HEK293 (cell line): ENCODE data around the gene MT2A.

ENCODE experiments used
- CTCF ChIA-PET: fragments of 350-600 bp; formaldehyde crosslinking; extraction: SDS; loops from one replicate; lab custom pipeline; 2021; ENCODE audit warnings: antibody characterized with exemption; lab: Yijun Ruan, JAX
- POLR2A ChIA-PET: fragments of 300-600 bp; formaldehyde crosslinking; extraction: SDS; loops from one replicate; lab custom pipeline; 2020; ENCODE audit warnings: antibody characterized with exemption, inconsistent platforms; lab: Yijun Ruan, JAX
- H3K27ac ChIP-seq: fragments of 200-500 bp; sonication (Bioruptor generic); 2 replicates; pipeline ENCODE4 v1.5.1; 2014; ENCODE audit warnings: low read depth, low read length, control low read depth, inconsistent platforms; ENCODE audit errors: extremely low read depth
- H3K36me3 ChIP-seq, 2 experiments: fragments of 200-500 bp in 1 of 2; sonication (Bioruptor generic) in 1 of 2; 1 replicate in 1 of 2; 2 replicates in 1 of 2; pipeline ENCODE4 v1.5.1; 2014 to 2017; ENCODE audit warnings: inconsistent platforms in 2 of 2, low read length in 2 of 2; ENCODE audit not compliant: control insufficient read depth in 2 of 2, insufficient read depth in 1 of 2
- H3K4me1 ChIP-seq: fragments of 200-500 bp; sonication (Bioruptor generic); 2 replicates; pipeline ENCODE4 v1.5.1; 2014; ENCODE audit warnings: mild to moderate bottlenecking, low read length, inconsistent platforms; ENCODE audit not compliant: control insufficient read depth, insufficient read depth
- H3K4me3 ChIP-seq: 2 replicates; pipeline ENCODE4 v1.5.1; 2011; ENCODE audit warnings: low read depth, mild to moderate bottlenecking, control low read depth, low read length, moderate library complexity
- H3K9me3 ChIP-seq: fragments of 200-500 bp; sonication (Bioruptor generic); 2 replicates; pipeline ENCODE4 v1.5.1; 2014; ENCODE audit warnings: low read depth, low read length, inconsistent platforms; ENCODE audit not compliant: control insufficient read depth, insufficient read depth
- GLI2 ChIP-seq: fragments of 450-650 bp; formaldehyde crosslinking; IDR thresholded peaks from 2 replicates; pipeline ENCODE4; 2017; ENCODE audit warnings: missing biosample characterization, missing genetic modification characterization, low read depth, borderline replicate concordance
- SCRT2 ChIP-seq: fragments of 450-650 bp; formaldehyde crosslinking; IDR thresholded peaks from 2 replicates; pipeline ENCODE4 v1.5.1; 2016; ENCODE audit warnings: missing biosample characterization, missing genetic modification characterization
- SP2 ChIP-seq: fragments of 450-650 bp; formaldehyde crosslinking; IDR thresholded peaks from 2 replicates; pipeline ENCODE4 v1.5.1; 2016; ENCODE audit warnings: missing biosample characterization, missing genetic modification characterization
- SP7 ChIP-seq: fragments of 450-650 bp; formaldehyde crosslinking; IDR thresholded peaks from 2 replicates; pipeline ENCODE4 v1.5.1; 2016; ENCODE audit warnings: missing biosample characterization, missing genetic modification characterization
- ZFP37 ChIP-seq: fragments of 450-650 bp; formaldehyde crosslinking; IDR thresholded peaks from 2 replicates; pipeline ENCODE4 v1.5.1; 2016; ENCODE audit warnings: missing biosample characterization, missing genetic modification characterization
- ZNF112 ChIP-seq: fragments of 450-650 bp; formaldehyde crosslinking; IDR thresholded peaks from 2 replicates; pipeline ENCODE4 v1.5.0; 2017; ENCODE audit warnings: missing biosample characterization, missing genetic modification characterization
- ZNF16 ChIP-seq: fragments of 450-650 bp; formaldehyde crosslinking; IDR thresholded peaks from 2 replicates; pipeline ENCODE4 v1.5.1; 2016; ENCODE audit warnings: low read depth, missing biosample characterization, missing genetic modification characterization
- ZNF366 ChIP-seq: fragments of 450-650 bp; formaldehyde crosslinking; conservative IDR thresholded peaks from 2 replicates; pipeline ENCODE4 v1.5.1; 2016; ENCODE audit warnings: missing biosample characterization, missing genetic modification characterization
- ZNF423 ChIP-seq: fragments of 450-650 bp; formaldehyde crosslinking; IDR thresholded peaks from 2 replicates; pipeline ENCODE4 v1.5.1; 2016; ENCODE audit warnings: missing biosample characterization, missing genetic modification characterization
- ZNF610 ChIP-seq: fragments of 450-650 bp; formaldehyde crosslinking; IDR thresholded peaks from 2 replicates; pipeline ENCODE4 v1.5.1; 2016; ENCODE audit warnings: missing biosample characterization, missing genetic modification characterization, borderline replicate concordance
- ZNF692 ChIP-seq: fragments of 450-650 bp; formaldehyde crosslinking; IDR thresholded peaks from 2 replicates; pipeline ENCODE4 v1.5.1; 2016; ENCODE audit warnings: missing biosample characterization, missing genetic modification characterization
- ZNF707 ChIP-seq: fragments of 450-650 bp; formaldehyde crosslinking; IDR thresholded peaks from 2 replicates; pipeline ENCODE4 v1.5.1; 2016; ENCODE audit warnings: missing biosample characterization, missing genetic modification characterization
- TF ChIP-seq, protein P1 (sequence below): fragments of 450-650 bp; formaldehyde crosslinking; IDR thresholded peaks from 2 replicates; pipeline ENCODE4 v1.5.1; 2017; ENCODE audit warnings: missing biosample characterization, missing genetic modification characterization
- TF ChIP-seq, protein P2 (sequence below): fragments of 450-650 bp; formaldehyde crosslinking; IDR thresholded peaks from 2 replicates; pipeline ENCODE4 v1.5.1; 2016; ENCODE audit warnings: missing biosample characterization, missing genetic modification characterization, borderline replicate concordance
- TF ChIP-seq, protein P3 (sequence below): fragments of 450-650 bp; formaldehyde crosslinking; IDR thresholded peaks from 2 replicates; pipeline ENCODE4 v1.5.1; 2016; ENCODE audit warnings: missing biosample characterization, missing genetic modification characterization
- TF ChIP-seq, protein P4 (sequence below): fragments of 450-650 bp; formaldehyde crosslinking; IDR thresholded peaks from 2 replicates; pipeline ENCODE4 v1.5.1; 2017; ENCODE audit warnings: missing biosample characterization, missing genetic modification characterization

The MT2A gene

GRCh38 chr16:56649820-56650219, 41.4 kb downstream of the MT2A start:
- CTCF ChIA-PET = interaction anchor here (0.6 to 1.4 kb wide), 6 partner anchors 12 to 1382 kb away, joined by 3 to 5 read pairs (median 4); partner anchors contain the start of gene MT1A
- Histone ChIP-seq H3K36me3 (no peaks in the 10 kb centered on the region), H3K4me1 (no peaks in the 10 kb centered on the region), H3K4me3 (no peak overlapping the region), H3K9me3 (no peaks in the 10 kb centered on the region), H3K27ac (no peak overlapping the region)
- peak; percentile 45 for TF ChIP-seq SP7
- TF ChIP-seq, protein P1, sequence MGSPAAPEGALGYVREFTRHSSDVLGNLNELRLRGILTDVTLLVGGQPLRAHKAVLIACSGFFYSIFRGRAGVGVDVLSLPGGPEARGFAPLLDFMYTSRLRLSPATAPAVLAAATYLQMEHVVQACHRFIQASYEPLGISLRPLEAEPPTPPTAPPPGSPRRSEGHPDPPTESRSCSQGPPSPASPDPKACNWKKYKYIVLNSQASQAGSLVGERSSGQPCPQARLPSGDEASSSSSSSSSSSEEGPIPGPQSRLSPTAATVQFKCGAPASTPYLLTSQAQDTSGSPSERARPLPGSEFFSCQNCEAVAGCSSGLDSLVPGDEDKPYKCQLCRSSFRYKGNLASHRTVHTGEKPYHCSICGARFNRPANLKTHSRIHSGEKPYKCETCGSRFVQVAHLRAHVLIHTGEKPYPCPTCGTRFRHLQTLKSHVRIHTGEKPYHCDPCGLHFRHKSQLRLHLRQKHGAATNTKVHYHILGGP (tag by site-specific recombination) = peak; percentile 95
- TF ChIP-seq ZNF707 (tag by site-specific recombination) = no peak
- TF ChIP-seq ZNF16 = no peak
- POLR2A ChIA-PET = no interaction called here

- TF ChIP-seq, protein P2, sequence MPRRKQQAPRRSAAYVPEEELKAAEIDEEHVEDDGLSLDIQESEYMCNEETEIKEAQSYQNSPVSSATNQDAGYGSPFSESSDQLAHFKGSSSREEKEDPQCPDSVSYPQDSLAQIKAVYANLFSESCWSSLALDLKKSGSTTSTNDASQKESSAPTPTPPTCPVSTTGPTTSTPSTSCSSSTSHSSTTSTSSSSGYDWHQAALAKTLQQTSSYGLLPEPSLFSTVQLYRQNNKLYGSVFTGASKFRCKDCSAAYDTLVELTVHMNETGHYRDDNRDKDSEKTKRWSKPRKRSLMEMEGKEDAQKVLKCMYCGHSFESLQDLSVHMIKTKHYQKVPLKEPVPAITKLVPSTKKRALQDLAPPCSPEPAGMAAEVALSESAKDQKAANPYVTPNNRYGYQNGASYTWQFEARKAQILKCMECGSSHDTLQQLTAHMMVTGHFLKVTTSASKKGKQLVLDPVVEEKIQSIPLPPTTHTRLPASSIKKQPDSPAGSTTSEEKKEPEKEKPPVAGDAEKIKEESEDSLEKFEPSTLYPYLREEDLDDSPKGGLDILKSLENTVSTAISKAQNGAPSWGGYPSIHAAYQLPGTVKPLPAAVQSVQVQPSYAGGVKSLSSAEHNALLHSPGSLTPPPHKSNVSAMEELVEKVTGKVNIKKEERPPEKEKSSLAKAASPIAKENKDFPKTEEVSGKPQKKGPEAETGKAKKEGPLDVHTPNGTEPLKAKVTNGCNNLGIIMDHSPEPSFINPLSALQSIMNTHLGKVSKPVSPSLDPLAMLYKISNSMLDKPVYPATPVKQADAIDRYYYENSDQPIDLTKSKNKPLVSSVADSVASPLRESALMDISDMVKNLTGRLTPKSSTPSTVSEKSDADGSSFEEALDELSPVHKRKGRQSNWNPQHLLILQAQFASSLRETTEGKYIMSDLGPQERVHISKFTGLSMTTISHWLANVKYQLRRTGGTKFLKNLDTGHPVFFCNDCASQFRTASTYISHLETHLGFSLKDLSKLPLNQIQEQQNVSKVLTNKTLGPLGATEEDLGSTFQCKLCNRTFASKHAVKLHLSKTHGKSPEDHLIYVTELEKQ = no peak
- TF ChIP-seq ZNF112 (tag by site-specific recombination) = no peak
- TF ChIP-seq, protein P3, sequence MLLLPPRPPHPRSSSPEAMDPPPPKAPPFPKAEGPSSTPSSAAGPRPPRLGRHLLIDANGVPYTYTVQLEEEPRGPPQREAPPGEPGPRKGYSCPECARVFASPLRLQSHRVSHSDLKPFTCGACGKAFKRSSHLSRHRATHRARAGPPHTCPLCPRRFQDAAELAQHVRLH = no peak
- no peak for TF ChIP-seq ZNF423
- no peak for TF ChIP-seq GLI2 (tag by site-specific recombination)
- TF ChIP-seq SCRT2 (tag by site-specific recombination) = no peak
- TF ChIP-seq ZNF366 (tag by site-specific recombination) = no peak
- TF ChIP-seq ZFP37 = no peak
- no peak for TF ChIP-seq SP2 (tag by site-specific recombination)
- TF ChIP-seq, protein P4, sequence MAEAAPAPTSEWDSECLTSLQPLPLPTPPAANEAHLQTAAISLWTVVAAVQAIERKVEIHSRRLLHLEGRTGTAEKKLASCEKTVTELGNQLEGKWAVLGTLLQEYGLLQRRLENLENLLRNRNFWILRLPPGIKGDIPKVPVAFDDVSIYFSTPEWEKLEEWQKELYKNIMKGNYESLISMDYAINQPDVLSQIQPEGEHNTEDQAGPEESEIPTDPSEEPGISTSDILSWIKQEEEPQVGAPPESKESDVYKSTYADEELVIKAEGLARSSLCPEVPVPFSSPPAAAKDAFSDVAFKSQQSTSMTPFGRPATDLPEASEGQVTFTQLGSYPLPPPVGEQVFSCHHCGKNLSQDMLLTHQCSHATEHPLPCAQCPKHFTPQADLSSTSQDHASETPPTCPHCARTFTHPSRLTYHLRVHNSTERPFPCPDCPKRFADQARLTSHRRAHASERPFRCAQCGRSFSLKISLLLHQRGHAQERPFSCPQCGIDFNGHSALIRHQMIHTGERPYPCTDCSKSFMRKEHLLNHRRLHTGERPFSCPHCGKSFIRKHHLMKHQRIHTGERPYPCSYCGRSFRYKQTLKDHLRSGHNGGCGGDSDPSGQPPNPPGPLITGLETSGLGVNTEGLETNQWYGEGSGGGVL (tag by site-specific recombination) = no peak
- CTCF ChIA-PET = interaction anchor here (0.6 kb wide), 1 partner anchor 278 kb away, joined by 4 read pairs; no protein-coding TSS in a partner anchor
- Histone ChIP-seq H3K4me1 (no peaks in the 10 kb centered on the region), H3K9me3 (no peaks in the 10 kb centered on the region), H3K36me3 (no peaks in the 10 kb centered on the region), H3K4me3 (no peak within 1 kb of the TSS), H3K27ac (no peak within 1 kb of the TSS)
- POLR2A ChIA-PET = no interaction called here
These were observed 43.2 kb downstream of the MT2A start, which contains the start of gene MT1B for GRCh38 chr16:56651586-56651985. Gene MT1B, plus strand, starts transcription at chr16:56651886. Its CDS starts 68 bp downstream, at chr16:56651954.

DNA sequence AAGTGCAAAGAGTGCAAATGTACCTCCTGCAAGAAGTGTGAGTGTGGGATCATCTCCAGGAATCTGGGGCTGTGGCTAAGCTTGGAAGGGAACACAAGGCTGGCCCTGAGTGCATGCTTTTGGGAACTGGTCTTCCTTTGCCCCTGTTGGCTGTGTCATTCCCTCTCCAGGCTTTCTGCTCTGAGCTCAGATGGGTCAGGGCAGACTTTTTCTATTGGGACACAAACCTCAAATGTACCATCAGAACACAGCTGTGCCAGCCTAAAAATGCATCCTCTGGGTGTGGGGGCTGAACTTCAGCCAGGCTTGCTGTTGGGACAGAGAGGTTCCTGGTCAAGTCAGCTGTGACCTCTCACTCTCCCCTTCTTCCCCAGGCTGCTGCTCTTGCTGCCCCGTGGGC, 44.2 kb downstream of the MT2A start:
- Histone ChIP-seq H3K4me3 (no peak overlapping the region), H3K4me1 (no peaks in the 10 kb centered on the region; the same call in 1 of the 2 replicates), H3K9me3 (no peaks in the 10 kb centered on the region), H3K36me3 (no peaks in the 10 kb centered on the region), H3K27ac (no peak overlapping the region)
- ChIA-PET POLR2A (no interaction called here), CTCF (no interaction called here)
- TF ChIP-seq ZNF610 = no peak
- no peak for TF ChIP-seq ZNF692 (tag by site-specific recombination)
